HUES64 (cell line): ENCODE data around the gene CLUH.
"Not testable (repeated sequence)": the region's sequence is repeated elsewhere in the genome, so short reads cannot be mapped to it uniquely, and the experiment has no call there.

Experiments used
- H3K27ac ChIP-seq: 2 replicates; pipeline ENCODE4 v1.7.0; 2013; ENCODE audit warnings: low read depth, low read length, inconsistent platforms
- H3K27me3 ChIP-seq: 2 replicates; pipeline ENCODE4 v1.6.1; 2013; ENCODE audit warnings: mild to moderate bottlenecking, low read length; ENCODE audit not compliant: insufficient read depth
- H3K36me3 ChIP-seq: 2 replicates; pipeline ENCODE4 v1.6.1; 2013; ENCODE audit warnings: mild to moderate bottlenecking, low read length; ENCODE audit not compliant: insufficient read depth
- H3K4me1 ChIP-seq: 2 replicates; pipeline ENCODE4 v1.6.1; 2013; ENCODE audit warnings: mild to moderate bottlenecking, low read length, moderate library complexity; ENCODE audit not compliant: insufficient read depth
- H3K4me3 ChIP-seq: 2 replicates; pipeline ENCODE4 v1.5.1; 2013; ENCODE audit warnings: mild to moderate bottlenecking, low read length, moderate library complexity
- H3K9ac ChIP-seq: 2 replicates; pipeline ENCODE4 v1.6.1; 2013; ENCODE audit warnings: mild to moderate bottlenecking, low read depth, low read length
- H3K9me3 ChIP-seq: 2 replicates; pipeline ENCODE4 v1.6.1; 2013; ENCODE audit warnings: low read depth, low read length; ENCODE audit not compliant: insufficient read depth
- WGBS: fragments of 150-250, 120-280 bp; methylation state at CpG from one replicate; pipeline ENCODE4 v1.1.7; 2013; ENCODE audit warnings: missing lambda C conversion rate; 5-methylcytosine and 5-hydroxymethylcytosine counted together

The CLUH gene

GRCh38 chr17:2682176-2682938 lies 29.2 kb downstream of the CLUH start:
- H3K9ac ChIP-seq: no peak overlapping the region
- no peaks in the 10 kb centered on the region for H3K4me1 ChIP-seq
- peaks cover 67% of the 10 kb centered on the region for H3K36me3 ChIP-seq
- 87% methylated on average over 3 of the region's 3 CpGs for WGBS
- no peak overlapping the region for H3K27ac ChIP-seq
- no peak overlapping the region for H3K4me3 ChIP-seq
- H3K27me3 ChIP-seq: no peaks in the 10 kb centered on the region
- H3K9me3 ChIP-seq: no peaks in the 10 kb centered on the region

- 89% methylated on average over 7 of the region's 7 CpGs for WGBS
- Histone ChIP-seq H3K9me3 (no peaks in the 10 kb centered on the region), H3K27ac (no peak overlapping the region), H3K36me3 (peaks cover 71% of the 10 kb centered on the region), H3K27me3 (no peaks in the 10 kb centered on the region), H3K4me1 (no peaks in the 10 kb centered on the region), H3K9ac (no peak overlapping the region), H3K4me3 (no peak overlapping the region)
Observed at GRCh38 chr17:2681650-2682049, 29.9 kb downstream of the CLUH start.

GRCh38 chr17:2680961-2681360 lies 30.6 kb downstream of the CLUH start:
- H3K27me3 ChIP-seq: no peaks in the 10 kb centered on the region
- no peaks in the 10 kb centered on the region for H3K4me1 ChIP-seq
- 91% methylated on average over 2 of the region's 2 CpGs for WGBS
- H3K27ac ChIP-seq: no peak overlapping the region
- no peak overlapping the region for H3K9ac ChIP-seq
- H3K4me3 ChIP-seq: no peak overlapping the region
- H3K9me3 ChIP-seq: no peaks in the 10 kb centered on the region
- H3K36me3 ChIP-seq: peaks cover 78% of the 10 kb centered on the region

- not testable (repeated sequence) for H3K9ac ChIP-seq, H3K27ac ChIP-seq, H3K27me3 ChIP-seq, H3K9me3 ChIP-seq, H3K4me1 ChIP-seq, H3K4me3 ChIP-seq
- WGBS: 98% methylated on average over 1 of the region's 1 CpG
- peaks cover 91% of the 10 kb centered on the region for H3K36me3 ChIP-seq
Observed at GRCh38 chr17:2679247-2679646, 32.3 kb downstream of the CLUH start.

- H3K4me3 ChIP-seq: no peak overlapping the region
- no peak overlapping the region for H3K9ac ChIP-seq
- no peaks in the 10 kb centered on the region for H3K4me1 ChIP-seq
- H3K27me3 ChIP-seq: no peaks in the 10 kb centered on the region
- H3K36me3 ChIP-seq: peaks cover 93% of the 10 kb centered on the region
- H3K27ac ChIP-seq: no peak overlapping the region
- no peaks in the 10 kb centered on the region for H3K9me3 ChIP-seq
- 100% methylated on average over 4 of the region's 5 CpGs for WGBS
Observed at GRCh38 chr17:2672026-2672425, 39.5 kb downstream of the CLUH start.

GRCh38 chr17:2660410-2660809 lies 51.2 kb downstream of the CLUH start:
- H3K4me1 ChIP-seq, H3K9ac ChIP-seq, H3K27me3 ChIP-seq, H3K9me3 ChIP-seq, H3K4me3 ChIP-seq, H3K27ac ChIP-seq: not testable (repeated sequence)
- H3K36me3 ChIP-seq: peaks cover 12% of the 10 kb centered on the region; the same call in 1 of the 2 replicates
- WGBS: 96% methylated on average over 4 of the region's 4 CpGs

GRCh38 chr17:2659337-2659736 lies 52.2 kb downstream of the CLUH start:
- not testable (repeated sequence) for H3K9ac ChIP-seq, H3K4me1 ChIP-seq, H3K4me3 ChIP-seq, H3K36me3 ChIP-seq, H3K27me3 ChIP-seq, H3K9me3 ChIP-seq, H3K27ac ChIP-seq
- WGBS: 93% methylated on average over 8 of the region's 8 CpGs

GRCh38 chr17:2656283-2656682 lies 55.3 kb downstream of the CLUH start:
- H3K9ac ChIP-seq: no peak overlapping the region
- no peaks in the 10 kb centered on the region for H3K27me3 ChIP-seq
- no peaks in the 10 kb centered on the region for H3K9me3 ChIP-seq
- WGBS: no CpG with 5 or more reads among the region's 1 CpG
- H3K4me1 ChIP-seq: no peaks in the 10 kb centered on the region
- no peak overlapping the region for H3K4me3 ChIP-seq
- H3K27ac ChIP-seq: no peak overlapping the region
- peaks cover 13% of the 10 kb centered on the region for H3K36me3 ChIP-seq

- Histone ChIP-seq H3K9ac (no peak overlapping the region), H3K9me3 (no peaks in the 10 kb centered on the region), H3K27me3 (no peaks in the 10 kb centered on the region), H3K36me3 (peaks cover 20% of the 10 kb centered on the region), H3K4me3 (no peak overlapping the region), H3K27ac (no peak overlapping the region), H3K4me1 (no peaks in the 10 kb centered on the region)
- 97% methylated on average over 7 of the region's 7 CpGs for WGBS
Observed at GRCh38 chr17:2655546-2655945, 56.0 kb downstream of the CLUH start.

GRCh38 chr17:2652911-2653310 lies 58.7 kb downstream of the CLUH start:
- not testable (repeated sequence) for H3K9ac ChIP-seq, H3K4me3 ChIP-seq, H3K27ac ChIP-seq, H3K27me3 ChIP-seq, H3K4me1 ChIP-seq, H3K9me3 ChIP-seq
- WGBS: 85% methylated on average over 3 of the region's 3 CpGs
- H3K36me3 ChIP-seq: peaks cover 28% of the 10 kb centered on the region

GRCh38 chr17:2649191-2649590 lies 62.4 kb downstream of the CLUH start:
- peaks cover 37% of the 10 kb centered on the region for H3K36me3 ChIP-seq
- no peaks in the 10 kb centered on the region for H3K9me3 ChIP-seq
- WGBS: 98% methylated on average over 10 of the region's 11 CpGs
- H3K27me3 ChIP-seq: no peaks in the 10 kb centered on the region
- H3K4me3 ChIP-seq: no peak overlapping the region
- H3K4me1 ChIP-seq: no peaks in the 10 kb centered on the region
- no peak overlapping the region for H3K27ac ChIP-seq
- no peak overlapping the region for H3K9ac ChIP-seq

GRCh38 chr17:2647957-2648356 lies 63.6 kb downstream of the CLUH start:
- H3K4me1 ChIP-seq: no peaks in the 10 kb centered on the region
- no peaks in the 10 kb centered on the region for H3K9me3 ChIP-seq
- H3K27ac ChIP-seq: no peak overlapping the region
- peaks cover 37% of the 10 kb centered on the region for H3K36me3 ChIP-seq
- H3K27me3 ChIP-seq: no peaks in the 10 kb centered on the region
- WGBS: 98% methylated on average over 5 of the region's 6 CpGs
- H3K9ac ChIP-seq: no peak overlapping the region
- no peak overlapping the region for H3K4me3 ChIP-seq
